Right atrium auricular region (tissue), 2 donors: ENCODE measurements around the gene ZNF816. TPM values are rescaled to one million over a fixed set of nuclear protein-coding genes. Genes with fewer than 3 reads are reported as not detected.
"Not testable (repeated sequence)": the region's sequence is repeated elsewhere in the genome, so short reads cannot be mapped to it uniquely, and the experiment has no call there.

ENCODE experiments used
- DNase-seq: peaks from one replicate; pipeline ENCODE4 v3.0.0-alpha.2; 2019; ENCODE audit warnings: low spot score
- H3K27ac ChIP-seq, 2 donors: fragments of 200-600 bp; sonication (generic); 1 replicate in 1 of 2; 2 replicates in 1 of 2; pipeline ENCODE4 v1.5.1; 2016 to 2019
- H3K27me3 ChIP-seq, 2 donors: fragments of 200-600 bp; sonication (generic); one replicate each; pipeline versions ENCODE4 v1.5.1 to v1.6.0; 2017 to 2019
- H3K36me3 ChIP-seq: fragments of 200-600 bp; sonication (generic); one replicate; pipeline ENCODE4 v1.5.1; 2016
- H3K4me1 ChIP-seq, 2 donors: fragments of 200-600 bp; sonication (generic); one replicate each; pipeline versions ENCODE4 v1.5.1 to v1.6.0; 2017 to 2019
- H3K4me3 ChIP-seq, 2 donors: fragments of 200-600 bp; sonication (generic); 1 replicate in 1 of 2; 2 replicates in 1 of 2; pipeline ENCODE4 v1.5.1; 2017 to 2019; ENCODE audit warnings: mild to moderate bottlenecking in 1 of 2, moderate library complexity in 1 of 2
- H3K9me3 ChIP-seq, 2 donors: fragments of 200-600 bp; sonication (generic); one replicate each; pipeline ENCODE4 v1.5.1; 2019
- CTCF ChIP-seq, 2 donors: fragments of 200-600 bp; sonication (generic); IDR thresholded peaks; one replicate each; pipeline ENCODE4 v1.5.1; 2019; ENCODE audit warnings: antibody characterized with exemption in 2 of 2
- total RNA-seq, 2 donors: library from RNA; depleted of rRNA; stranded (reverse); fragments of >200 nt; gene quantifications; one replicate each; pipeline ENCODE4 v1.1.0, GENCODE V29; 2016

ZNF816 gene
- total RNA-seq, 2 donors from 2014 or later: 3.9 to 5.5 TPM

- H3K9me3 ChIP-seq: no peaks in the 10 kb centered on the region
- peaks cover 0 to 3% of the 10 kb centered on the region in 2 donors for H3K4me1 ChIP-seq
- H3K27ac ChIP-seq: no peak overlapping the region
- no peak for TF ChIP-seq CTCF (IDR thresholded peaks at IDR 0.05)
- no peak for DNase-seq
- H3K27me3 ChIP-seq: no peaks in the 10 kb centered on the region
- no peaks in the 10 kb centered on the region for H3K36me3 ChIP-seq
- no peak overlapping the region for H3K4me3 ChIP-seq
Observed at GRCh38 chr19:52917531-52917930, 45.1 kb downstream of the ZNF816 start.

GRCh38 chr19:52910648-52911047 lies 52.0 kb downstream of the ZNF816 start:
- no peak overlapping the region for H3K4me3 ChIP-seq
- TF ChIP-seq CTCF (IDR thresholded peaks at IDR 0.05): no peak
- no peak overlapping the region for H3K27ac ChIP-seq
- H3K27me3 ChIP-seq: no peaks in the 10 kb centered on the region
- H3K36me3 ChIP-seq: peaks cover 10% of the 10 kb centered on the region
- no peaks in the 10 kb centered on the region for H3K9me3 ChIP-seq
- no peaks in the 10 kb centered on the region for H3K4me1 ChIP-seq
- DNase-seq: no peak

GRCh38 chr19:52904052-52904780 lies 58.5 kb downstream of the ZNF816 start:
- H3K9me3 ChIP-seq: not testable (repeated sequence)

GRCh38 chr19:52901842-52902241 lies 60.8 kb downstream of the ZNF816 start:
- H3K9me3 ChIP-seq: no peaks in the 10 kb centered on the region
- no peak overlapping the region for H3K27ac ChIP-seq
- peaks cover 0 to 8% of the 10 kb centered on the region in 2 donors for H3K4me1 ChIP-seq
- no peaks in the 10 kb centered on the region for H3K27me3 ChIP-seq
- no peak for DNase-seq
- no peak for TF ChIP-seq CTCF (IDR thresholded peaks at IDR 0.05)
- no peaks in the 10 kb centered on the region for H3K36me3 ChIP-seq
- H3K4me3 ChIP-seq: no peak overlapping the region

More at GRCh38 chr19:52904052-52904780, 58.5 kb downstream of the ZNF816 start:
- not testable (repeated sequence) for H3K36me3 ChIP-seq, DNase-seq, H3K27me3 ChIP-seq, H3K27ac ChIP-seq, H3K4me3 ChIP-seq, H3K4me1 ChIP-seq

Other genes with a start within 250 kb of the ZNF816 start
- gene ZNF611, start 227.8 kb downstream of the ZNF816 start, total RNA-seq: 1 to 10 TPM; 4.0 to 6.6 TPM
- gene ZNF600, start 176.1 kb downstream of the ZNF816 start, total RNA-seq: 1 to 10 TPM; 1.3 to 2.4 TPM
- gene ZNF28, start 141.2 kb downstream of the ZNF816 start, total RNA-seq: 1 to 10 TPM; 4.4 to 8.1 TPM
- gene ZNF468, start 105.3 kb downstream of the ZNF816 start, total RNA-seq: 10 to 100 TPM in 1 of 2 donors, 1 to 10 TPM in 1; 7.1 to 13.8 TPM
- 1 to 10 TPM; 5.3 to 9.3 TPM for gene ZNF320, start 65.2 kb downstream of the ZNF816 start, total RNA-seq
- 1 to 10 TPM in 1 of 2 donors, under 1 TPM in 1; 0.74 to 1.3 TPM for gene ZNF888, start 39.5 kb downstream of the ZNF816 start, total RNA-seq
- not detected for gene ERVV-1, start 51.0 kb upstream of the ZNF816 start, total RNA-seq
- not detected for gene ERVV-2, start 81.9 kb upstream of the ZNF816 start, total RNA-seq
- gene ZNF160, start 140.5 kb upstream of the ZNF816 start, total RNA-seq: 10 to 100 TPM; 16.6 to 19.2 TPM
- gene ZNF415, start 170.0 kb upstream of the ZNF816 start, total RNA-seq: 10 to 100 TPM; 14.1 to 24.7 TPM
- 1 to 10 TPM; 4.1 to 5.1 TPM for gene ZNF347, start 196.2 kb upstream of the ZNF816 start, total RNA-seq
- gene ZNF665, start 230.5 kb upstream of the ZNF816 start, total RNA-seq: 1 to 10 TPM; 1.1 to 2.2 TPM